A549 (cell line): ENCODE measurements around the gene ENTREP1. TPM values are rescaled to one million over a fixed set of nuclear protein-coding genes. Genes with fewer than 3 reads are reported as not detected.

ENCODE experiments used
- ATAC-seq, 2 experiments: fragments of 200-7000 bp in 1 of 2; fragments of >200 bp in 1 of 2; cut with Nextera tagmentation in 1 of 2; cut with Tn5 transposase in 1 of 2; 3 replicates each; pipeline versions ENCODE4 v1.8.0 to v1.9.1; 2018 to 2020; ENCODE audit warnings: mild to moderate bottlenecking in 1 of 2, moderate library complexity in 1 of 2
- CTCF ChIA-PET: fragments of 300-600 bp; sonication (Branson Sonifier 250); formaldehyde crosslinking; extraction: SDS; loops from one replicate; lab custom pipeline; 2021; ENCODE audit warnings: antibody characterized with exemption, inconsistent platforms; lab: Yijun Ruan, JAX
- POLR2A ChIA-PET: fragments of 350-600 bp; formaldehyde crosslinking; extraction: SDS; loops from one replicate; lab custom pipeline; 2021; ENCODE audit warnings: antibody characterized with exemption, inconsistent platforms; lab: Yijun Ruan, JAX
- DNase-seq, 2 experiments: peaks; one replicate each; pipeline versions ENCODE4 v3.0.0 to v3.0.0-alpha.2; 2011 to 2016; ENCODE audit warnings: low read depth in 1 of 2, low spot score in 1 of 2
- FAIRE-seq: peaks from 2 replicates; lab custom pipeline; 2011; peaks lifted over from hg19 to GRCh38; lab: Jason Lieb, UNC
- H3K27ac ChIP-seq, 2 experiments: fragments of >200 bp; sonication (Bioruptor Twin); formaldehyde crosslinking; 3 replicates each; pipeline ENCODE4 v1.5.1; 2016 to 2017
- H3K4me1 ChIP-seq: fragments of >200 bp; sonication (Bioruptor Twin); formaldehyde crosslinking; 3 replicates; pipeline ENCODE4 v1.6.1; 2016
- H3K4me2 ChIP-seq: fragments of >200 bp; sonication (Bioruptor Twin); formaldehyde crosslinking; 3 replicates; pipeline ENCODE4 v1.6.1; 2016
- H3K4me3 ChIP-seq: fragments of >200 bp; sonication (Bioruptor Twin); formaldehyde crosslinking; 3 replicates; pipeline ENCODE4 v1.5.1; 2016
- H3K9me3 ChIP-seq: fragments of >200 bp; sonication (Bioruptor Twin); formaldehyde crosslinking; 3 replicates; pipeline ENCODE4 v1.6.1; 2016
- EHMT2 ChIP-seq: fragments of 200-600 bp; sonication (generic); IDR thresholded peaks from 2 replicates; pipeline ENCODE4 v1.6.1; 2016; ENCODE audit warnings: antibody characterized with exemption, low read depth, mild to moderate bottlenecking, moderate library complexity
- EP300 ChIP-seq, 2 experiments: fragments of >200 bp; sonication (Bioruptor Twin); formaldehyde crosslinking; IDR thresholded peaks; 2 replicates in 1 of 2; 3 replicates in 1 of 2; pipeline ENCODE4 v1.6.1; 2016 to 2017
- ESRRA ChIP-seq: fragments of 150-350 bp; IDR thresholded peaks from 2 replicates; pipeline ENCODE4 v1.6.1; 2014; ENCODE audit warnings: mild to moderate bottlenecking, low read length, borderline replicate concordance
- FOSB ChIP-seq: fragments of 250-450 bp; sonication (Bioruptor Pico); IDR thresholded peaks from 2 replicates; pipeline ENCODE4 v1.5.0; 2020; ENCODE audit warnings: mild to moderate bottlenecking, moderate library complexity
- FOSL2 ChIP-seq, 2 experiments: fragments of 450-650 bp in 1 of 2; fragments of >200 bp in 1 of 2; sonication (Bioruptor Twin) in 1 of 2; formaldehyde crosslinking; IDR thresholded peaks; 2 replicates each; pipeline versions ENCODE4 v1.5.0 to v1.6.1; 2016 to 2020; ENCODE audit warnings: mild to moderate bottlenecking in 1 of 2, moderate library complexity in 1 of 2
- GATA3 ChIP-seq: IDR thresholded peaks from 2 replicates; pipeline ENCODE4 v1.6.1; 2012; ENCODE audit warnings: borderline replicate concordance
- HOXA7 ChIP-seq: fragments of 250-450 bp; sonication (Bioruptor Pico); IDR thresholded peaks from 2 replicates; pipeline ENCODE4 v1.5.0; 2020; ENCODE audit warnings: mild to moderate bottlenecking, moderate library complexity
- HOXB5 ChIP-seq: fragments of 250-450 bp; sonication (Bioruptor Pico); IDR thresholded peaks from 2 replicates; pipeline ENCODE4 v1.5.0; 2020; ENCODE audit warnings: mild to moderate bottlenecking, moderate library complexity
- MYC ChIP-seq: IDR thresholded peaks from 2 replicates; pipeline ENCODE4 v1.6.1; 2012; ENCODE audit warnings: mild to moderate bottlenecking, inconsistent platforms, low read length, improper control_type of control experiment, borderline replicate concordance
- NR3C1 ChIP-seq: fragments of >200 bp; sonication (Bioruptor Twin); formaldehyde crosslinking; IDR thresholded peaks from 3 replicates; pipeline ENCODE4 v1.6.1; 2017
- PHF8 ChIP-seq: fragments of 200-600 bp; sonication (generic); IDR thresholded peaks from 2 replicates; pipeline ENCODE4 v1.6.1; 2016; ENCODE audit warnings: low read depth, mild to moderate bottlenecking, antibody characterized with exemption, moderate library complexity, borderline replicate concordance
- POLR2A ChIP-seq: IDR thresholded peaks from 2 replicates; pipeline ENCODE4 v1.6.1; 2012; ENCODE audit warnings: mild to moderate bottlenecking, low read length
- POLR2AphosphoS2 ChIP-seq: conservative IDR thresholded peaks from 2 replicates; pipeline ENCODE4 v1.6.1; 2012; ENCODE audit warnings: low read length, improper control_type of control experiment, inconsistent platforms
- RAD21 ChIP-seq, 2 experiments: fragments of >200 bp in 1 of 2; sonication (Bioruptor Twin) in 1 of 2; formaldehyde crosslinking in 1 of 2; IDR thresholded peaks in 1 of 2; conservative IDR thresholded peaks in 1 of 2; 2 replicates in 1 of 2; 3 replicates in 1 of 2; pipeline ENCODE4 v1.6.1; 2012 to 2018; ENCODE audit warnings: inconsistent platforms in 1 of 2
- RCOR1 ChIP-seq: fragments of 150-350 bp; IDR thresholded peaks from 2 replicates; pipeline ENCODE4 v1.6.1; 2014; ENCODE audit warnings: antibody characterized with exemption, low read length, low read depth
- TP53 ChIP-seq: fragments of 250-450 bp; sonication (Bioruptor Pico); IDR thresholded peaks from 2 replicates; pipeline ENCODE4 v1.5.0; 2021; ENCODE audit warnings: mild to moderate bottlenecking, moderate library complexity
- ZC3H11A ChIP-seq: fragments of 450-650 bp; IDR thresholded peaks from 2 replicates; pipeline ENCODE4 v1.6.1; 2014; ENCODE audit warnings: antibody characterized with exemption, mild to moderate bottlenecking
- ZSCAN20 ChIP-seq: fragments of 250-450 bp; sonication (Bioruptor Pico); IDR thresholded peaks from 2 replicates; pipeline ENCODE4 v1.8.0; 2022; ENCODE audit warnings: mild to moderate bottlenecking, moderate library complexity
- WGBS: methylation state at CpG from one replicate; pipeline ENCODE4 v1.1.6; 2017; ENCODE audit errors: missing lambda C conversion rate; 5-methylcytosine and 5-hydroxymethylcytosine counted together
- polyA plus RNA-seq, 4 experiments: library from polyadenylated mRNA; depleted of rRNA in 3 of 4; stranded (reverse); fragments of >200 nt; fragmentation: RNase III in 1 of 4; extraction: RNeasy Plus Mini Kit Qiagen cat#74134 plus additional on column Dnase treatment in 1 of 4; gene quantifications; 2 replicates in 3 of 4; 3 replicates in 1 of 4; pipeline ENCODE4 v1.2.3, GENCODE V29; 2011 to 2017
- TF ChIP-seq, protein P1 (sequence below): fragments of 250-450 bp; sonication (Bioruptor Pico); IDR thresholded peaks from 2 replicates; pipeline ENCODE4 v1.5.0; 2020; ENCODE audit warnings: low read depth, mild to moderate bottlenecking, moderate library complexity
- TF ChIP-seq, protein P2 (sequence below): fragments of >200 bp; sonication (Bioruptor Twin); formaldehyde crosslinking; IDR thresholded peaks from 3 replicates; pipeline ENCODE4 v1.6.1; 2016
- TF ChIP-seq, protein P3 (sequence below): fragments of 200-600 bp; sonication (generic); IDR thresholded peaks from 2 replicates; pipeline ENCODE4 v1.6.1; 2016; ENCODE audit warnings: antibody characterized with exemption, mild to moderate bottlenecking, moderate library complexity
- TF ChIP-seq, protein P4 (sequence below): IDR thresholded peaks from 2 replicates; pipeline ENCODE4 v1.6.1; 2012
- TF ChIP-seq, protein P5 (sequence below): fragments of >200 bp; sonication (Bioruptor Twin); formaldehyde crosslinking; IDR thresholded peaks from 2 replicates; pipeline ENCODE4 v1.6.1; 2016
- TF ChIP-seq, protein P6 (sequence below): IDR thresholded peaks from 2 replicates; pipeline ENCODE4 v1.6.1; 2012; ENCODE audit warnings: low read depth, borderline replicate concordance
- TF ChIP-seq, protein P7 (sequence below): fragments of 150-350 bp; IDR thresholded peaks from 2 replicates; pipeline ENCODE4 v1.6.1; 2014; ENCODE audit warnings: low read depth, mild to moderate bottlenecking, low read length

ENTREP1 gene
- polyA plus RNA-seq, 2 of the 4 experiments (the other 2 are of a cell fraction), result 0.03 to 0.09 TPM

DNA sequence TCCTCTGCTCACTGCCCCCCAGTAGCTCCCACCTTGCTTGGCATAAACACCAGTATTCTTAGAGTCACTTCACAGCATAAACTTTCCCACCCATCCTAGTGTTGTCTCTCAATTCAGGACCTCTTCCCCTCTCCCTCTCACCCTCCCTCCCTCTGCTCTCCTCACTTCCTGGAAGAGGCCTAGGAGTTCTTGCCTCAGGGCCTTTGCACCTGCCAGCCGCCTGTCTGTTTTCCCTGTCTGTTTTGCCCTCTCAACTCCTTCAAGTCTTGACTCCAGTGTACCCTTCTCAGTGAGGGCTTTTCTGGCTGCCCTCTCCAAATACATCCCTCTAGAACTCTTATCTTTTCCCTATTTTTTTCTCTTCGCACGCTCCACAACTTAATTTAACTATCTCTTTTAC is 86.2 kb downstream of the ENTREP1 start:
- H3K9me3 ChIP-seq, result no peaks in the 10 kb centered on the region
- no peak overlapping the region for H3K4me2 ChIP-seq
- H3K27ac ChIP-seq, result no peak overlapping the region
- TF ChIP-seq ESRRA, result no peak
- no peak for TF ChIP-seq ZSCAN20
- TF ChIP-seq, protein P1, sequence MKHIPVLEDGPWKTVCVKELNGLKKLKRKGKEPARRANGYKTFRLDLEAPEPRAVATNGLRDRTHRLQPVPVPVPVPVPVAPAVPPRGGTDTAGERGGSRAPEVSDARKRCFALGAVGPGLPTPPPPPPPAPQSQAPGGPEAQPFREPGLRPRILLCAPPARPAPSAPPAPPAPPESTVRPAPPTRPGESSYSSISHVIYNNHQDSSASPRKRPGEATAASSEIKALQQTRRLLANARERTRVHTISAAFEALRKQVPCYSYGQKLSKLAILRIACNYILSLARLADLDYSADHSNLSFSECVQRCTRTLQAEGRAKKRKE (CRISPR knock-in tag), result no peak
- TF ChIP-seq ZC3H11A, result no peak
- no peak for TF ChIP-seq TP53 (CRISPR knock-in tag)
- no peak for TF ChIP-seq HOXB5 (CRISPR knock-in tag)
- TF ChIP-seq, protein P2, sequence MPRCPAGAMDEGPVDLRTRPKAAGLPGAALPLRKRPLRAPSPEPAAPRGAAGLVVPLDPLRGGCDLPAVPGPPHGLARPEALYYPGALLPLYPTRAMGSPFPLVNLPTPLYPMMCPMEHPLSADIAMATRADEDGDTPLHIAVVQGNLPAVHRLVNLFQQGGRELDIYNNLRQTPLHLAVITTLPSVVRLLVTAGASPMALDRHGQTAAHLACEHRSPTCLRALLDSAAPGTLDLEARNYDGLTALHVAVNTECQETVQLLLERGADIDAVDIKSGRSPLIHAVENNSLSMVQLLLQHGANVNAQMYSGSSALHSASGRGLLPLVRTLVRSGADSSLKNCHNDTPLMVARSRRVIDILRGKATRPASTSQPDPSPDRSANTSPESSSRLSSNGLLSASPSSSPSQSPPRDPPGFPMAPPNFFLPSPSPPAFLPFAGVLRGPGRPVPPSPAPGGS, result no peak
- TF ChIP-seq FOSL2 (IDR thresholded peaks at IDR 0.05), result no peak
- no peak for TF ChIP-seq FOSL2 (CRISPR knock-in tag; IDR thresholded peaks at IDR 0.05)
- TF ChIP-seq, protein P3, sequence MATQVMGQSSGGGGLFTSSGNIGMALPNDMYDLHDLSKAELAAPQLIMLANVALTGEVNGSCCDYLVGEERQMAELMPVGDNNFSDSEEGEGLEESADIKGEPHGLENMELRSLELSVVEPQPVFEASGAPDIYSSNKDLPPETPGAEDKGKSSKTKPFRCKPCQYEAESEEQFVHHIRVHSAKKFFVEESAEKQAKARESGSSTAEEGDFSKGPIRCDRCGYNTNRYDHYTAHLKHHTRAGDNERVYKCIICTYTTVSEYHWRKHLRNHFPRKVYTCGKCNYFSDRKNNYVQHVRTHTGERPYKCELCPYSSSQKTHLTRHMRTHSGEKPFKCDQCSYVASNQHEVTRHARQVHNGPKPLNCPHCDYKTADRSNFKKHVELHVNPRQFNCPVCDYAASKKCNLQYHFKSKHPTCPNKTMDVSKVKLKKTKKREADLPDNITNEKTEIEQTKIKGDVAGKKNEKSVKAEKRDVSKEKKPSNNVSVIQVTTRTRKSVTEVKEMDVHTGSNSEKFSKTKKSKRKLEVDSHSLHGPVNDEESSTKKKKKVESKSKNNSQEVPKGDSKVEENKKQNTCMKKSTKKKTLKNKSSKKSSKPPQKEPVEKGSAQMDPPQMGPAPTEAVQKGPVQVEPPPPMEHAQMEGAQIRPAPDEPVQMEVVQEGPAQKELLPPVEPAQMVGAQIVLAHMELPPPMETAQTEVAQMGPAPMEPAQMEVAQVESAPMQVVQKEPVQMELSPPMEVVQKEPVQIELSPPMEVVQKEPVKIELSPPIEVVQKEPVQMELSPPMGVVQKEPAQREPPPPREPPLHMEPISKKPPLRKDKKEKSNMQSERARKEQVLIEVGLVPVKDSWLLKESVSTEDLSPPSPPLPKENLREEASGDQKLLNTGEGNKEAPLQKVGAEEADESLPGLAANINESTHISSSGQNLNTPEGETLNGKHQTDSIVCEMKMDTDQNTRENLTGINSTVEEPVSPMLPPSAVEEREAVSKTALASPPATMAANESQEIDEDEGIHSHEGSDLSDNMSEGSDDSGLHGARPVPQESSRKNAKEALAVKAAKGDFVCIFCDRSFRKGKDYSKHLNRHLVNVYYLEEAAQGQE, result no peak
- TF ChIP-seq GATA3, result no peak
- no peak for TF ChIP-seq RAD21 (conservative IDR thresholded peaks at IDR 0.05 in 1 of 2, IDR thresholded peaks at IDR 0.05 in 1 of 2)
- no peak for TF ChIP-seq MYC
- no peak for TF ChIP-seq PHF8
- no peak for TF ChIP-seq NR3C1
- no peak for TF ChIP-seq POLR2A
- no peak for TF ChIP-seq POLR2AphosphoS2
- TF ChIP-seq, protein P4, sequence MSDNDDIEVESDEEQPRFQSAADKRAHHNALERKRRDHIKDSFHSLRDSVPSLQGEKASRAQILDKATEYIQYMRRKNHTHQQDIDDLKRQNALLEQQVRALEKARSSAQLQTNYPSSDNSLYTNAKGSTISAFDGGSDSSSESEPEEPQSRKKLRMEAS, result no peak
- TF ChIP-seq, all 56 proteins: peak for 0
- CTCF ChIA-PET, result interaction anchor here (1.8 kb wide), 1 partner anchor 11 kb away, joined by 5 read pairs; no protein-coding TSS in a partner anchor
- no peak for FAIRE-seq
- POLR2A ChIA-PET, result no interaction called here
- no peak for DNase-seq
- no peaks in the 10 kb centered on the region for H3K4me1 ChIP-seq
- ATAC-seq, result no peak
- no peak overlapping the region for H3K4me3 ChIP-seq
- 93% methylated on average over 3 of the region's 3 CpGs for WGBS

DNA sequence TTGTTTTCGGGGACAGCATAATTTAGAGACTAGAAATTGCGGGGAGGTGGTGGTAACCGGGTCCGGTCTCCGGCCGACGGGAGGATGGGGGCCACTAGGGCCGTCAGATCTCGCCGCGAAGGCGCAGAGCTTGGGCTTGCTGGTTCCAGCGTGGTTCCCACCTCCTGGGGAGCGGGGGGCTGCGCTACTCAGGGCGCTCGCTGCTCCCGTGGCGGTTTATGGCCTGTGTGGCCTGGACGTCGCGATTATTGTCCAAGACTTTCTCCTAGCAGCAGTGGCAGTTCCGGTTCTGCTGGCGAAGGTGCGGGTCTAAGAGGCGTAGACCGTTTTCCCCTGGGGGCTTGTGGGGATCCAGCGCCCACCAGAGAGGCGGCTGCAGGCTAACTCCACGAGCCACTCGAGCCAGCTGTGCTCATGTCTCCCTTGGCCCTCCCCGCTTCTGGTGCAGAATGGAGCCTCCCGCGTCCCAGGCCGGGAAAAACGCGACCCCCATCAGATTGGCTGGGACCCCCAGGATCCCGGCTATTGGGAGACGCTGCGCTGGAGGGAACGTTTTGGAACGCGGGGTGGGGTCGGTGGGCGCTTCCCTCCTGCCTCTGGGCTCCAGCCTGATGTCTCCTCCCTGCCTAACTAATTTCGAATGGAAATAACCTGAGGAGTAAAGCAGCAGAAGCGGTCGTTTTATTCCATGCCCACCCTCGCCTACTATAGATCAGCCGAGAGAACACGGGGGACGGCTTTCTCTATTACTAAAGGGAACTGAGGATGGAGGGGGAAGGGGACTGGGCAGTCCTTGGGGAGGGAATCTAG is 87.1 kb downstream of the ENTREP1 start:
- FAIRE-seq (no peak), DNase-seq (no peak), ATAC-seq (peak in 1 of 2 experiments; percentile 41; a peak in 3 of 6 replicates)
- Histone ChIP-seq H3K4me2 (no peak overlapping the region), H3K9me3 (no peaks in the 10 kb centered on the region), H3K4me1 (no peaks in the 10 kb centered on the region), H3K4me3 (no peak overlapping the region), H3K27ac (no peak overlapping the region)
- POLR2A ChIA-PET, result no interaction called here
- TF ChIP-seq EP300 (IDR thresholded peaks at IDR 0.05), result no peak
- TF ChIP-seq ZC3H11A, result no peak
- TF ChIP-seq RCOR1, result no peak
- TF ChIP-seq, protein P5, sequence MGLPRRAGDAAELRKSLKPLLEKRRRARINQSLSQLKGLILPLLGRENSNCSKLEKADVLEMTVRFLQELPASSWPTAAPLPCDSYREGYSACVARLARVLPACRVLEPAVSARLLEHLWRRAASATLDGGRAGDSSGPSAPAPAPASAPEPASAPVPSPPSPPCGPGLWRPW, result no peak
- no peak for TF ChIP-seq EHMT2
- TF ChIP-seq FOSB (CRISPR knock-in tag), result no peak
- TF ChIP-seq HOXA7, result no peak
- TF ChIP-seq, protein P6, sequence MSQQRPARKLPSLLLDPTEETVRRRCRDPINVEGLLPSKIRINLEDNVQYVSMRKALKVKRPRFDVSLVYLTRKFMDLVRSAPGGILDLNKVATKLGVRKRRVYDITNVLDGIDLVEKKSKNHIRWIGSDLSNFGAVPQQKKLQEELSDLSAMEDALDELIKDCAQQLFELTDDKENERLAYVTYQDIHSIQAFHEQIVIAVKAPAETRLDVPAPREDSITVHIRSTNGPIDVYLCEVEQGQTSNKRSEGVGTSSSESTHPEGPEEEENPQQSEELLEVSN, result no peak
- TF ChIP-seq, protein P7, sequence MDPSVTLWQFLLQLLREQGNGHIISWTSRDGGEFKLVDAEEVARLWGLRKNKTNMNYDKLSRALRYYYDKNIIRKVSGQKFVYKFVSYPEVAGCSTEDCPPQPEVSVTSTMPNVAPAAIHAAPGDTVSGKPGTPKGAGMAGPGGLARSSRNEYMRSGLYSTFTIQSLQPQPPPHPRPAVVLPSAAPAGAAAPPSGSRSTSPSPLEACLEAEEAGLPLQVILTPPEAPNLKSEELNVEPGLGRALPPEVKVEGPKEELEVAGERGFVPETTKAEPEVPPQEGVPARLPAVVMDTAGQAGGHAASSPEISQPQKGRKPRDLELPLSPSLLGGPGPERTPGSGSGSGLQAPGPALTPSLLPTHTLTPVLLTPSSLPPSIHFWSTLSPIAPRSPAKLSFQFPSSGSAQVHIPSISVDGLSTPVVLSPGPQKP, result no peak
- no peak for TF ChIP-seq POLR2AphosphoS2
- TF ChIP-seq, protein P1 (CRISPR knock-in tag), result no peak
- 62% methylated on average over 42 of the region's 52 CpGs for WGBS
- CTCF ChIA-PET, result interaction anchor here (1.0 to 1.8 kb wide), 4 partner anchors 10 to 699 kb away, joined by 3 to 13 read pairs (median 5); no protein-coding TSS in a partner anchor
